Activated naive CD4-positive, alpha-beta T cell treated with anti-CD3 and anti-CD28 coated beads, Interleukin-2, amount 50 U/mL, for 16 hours (primary cell): ENCODE data around the gene IP6K1.
A peak's percentile ranks its signal among the peaks of the same experiment; 100 is the strongest.
"Not testable (repeated sequence)": the region's sequence is repeated elsewhere in the genome, so short reads cannot be mapped to it uniquely, and the experiment has no call there.

Experiments used
- DNase-seq: peaks from one replicate; pipeline ENCODE4 v3.0.0-alpha.2; 2020

Gene IP6K1

DNA sequence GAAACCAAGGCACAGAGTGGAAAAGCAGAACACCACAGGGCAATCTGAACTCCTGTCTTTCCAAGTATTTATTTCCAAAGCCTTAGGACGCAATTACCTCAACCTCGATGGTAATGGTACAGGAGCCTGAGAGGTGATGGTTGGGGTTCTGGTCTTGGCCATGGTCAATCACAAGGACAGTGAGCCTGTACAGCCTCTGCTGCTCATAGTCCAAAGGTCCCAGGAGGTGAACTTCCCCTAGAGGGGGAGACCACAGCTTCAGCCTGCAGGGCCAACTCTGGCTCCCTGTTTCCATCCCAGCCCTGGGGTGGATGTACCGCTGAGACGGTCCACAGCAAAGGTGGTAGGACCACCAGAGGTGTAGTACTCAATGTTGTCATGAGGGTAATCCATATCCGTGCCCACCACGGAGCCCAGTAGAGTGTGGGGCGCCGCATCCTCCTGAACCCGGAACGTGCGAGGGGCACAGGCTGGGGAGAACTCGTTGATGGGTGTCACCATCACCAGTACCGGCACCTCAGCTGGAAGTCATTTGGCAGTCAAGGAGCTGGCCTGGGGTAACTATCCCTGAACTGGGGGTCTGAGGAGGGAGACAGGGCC lies 7.2 kb upstream of the IP6K1 start:
- no peak for DNase-seq

DNA sequence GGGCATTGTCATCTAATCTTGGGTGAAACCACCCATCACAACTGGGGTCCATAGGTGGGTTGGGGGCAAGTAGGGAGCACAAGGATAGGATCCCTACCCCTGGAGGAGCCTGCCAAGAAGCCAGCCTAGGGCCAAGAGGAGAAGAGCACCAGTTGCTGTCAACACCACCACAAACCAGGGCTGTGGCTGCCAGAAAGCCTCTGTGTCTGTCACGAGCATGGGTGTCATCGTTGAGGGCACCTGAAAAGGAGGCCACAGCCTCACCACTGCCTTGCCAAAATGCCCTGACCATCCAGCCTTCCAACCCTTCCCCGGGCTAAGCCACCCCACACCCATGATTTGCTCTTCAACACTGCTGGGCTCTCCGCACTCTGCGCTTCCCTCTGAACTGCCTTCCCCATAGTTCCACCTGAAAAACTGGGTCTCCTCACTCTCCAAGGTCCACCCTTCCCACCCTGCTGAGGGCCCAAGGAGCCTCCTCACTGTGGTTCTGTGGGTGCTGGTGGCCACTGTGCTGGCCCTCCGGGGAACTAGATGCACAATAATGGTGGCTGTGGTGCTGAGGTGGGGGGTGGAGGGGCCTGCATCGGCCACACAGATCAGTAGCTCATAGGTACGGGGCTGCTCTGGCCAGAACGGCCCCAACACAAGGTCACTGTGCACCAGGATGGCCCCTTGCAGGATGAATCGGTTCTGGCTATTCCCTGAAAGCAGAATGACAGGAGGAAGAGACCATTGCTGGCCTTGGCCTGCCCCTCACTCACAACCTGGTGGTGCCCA lies 6.2 kb upstream of the IP6K1 start:
- no peak for DNase-seq

DNA sequence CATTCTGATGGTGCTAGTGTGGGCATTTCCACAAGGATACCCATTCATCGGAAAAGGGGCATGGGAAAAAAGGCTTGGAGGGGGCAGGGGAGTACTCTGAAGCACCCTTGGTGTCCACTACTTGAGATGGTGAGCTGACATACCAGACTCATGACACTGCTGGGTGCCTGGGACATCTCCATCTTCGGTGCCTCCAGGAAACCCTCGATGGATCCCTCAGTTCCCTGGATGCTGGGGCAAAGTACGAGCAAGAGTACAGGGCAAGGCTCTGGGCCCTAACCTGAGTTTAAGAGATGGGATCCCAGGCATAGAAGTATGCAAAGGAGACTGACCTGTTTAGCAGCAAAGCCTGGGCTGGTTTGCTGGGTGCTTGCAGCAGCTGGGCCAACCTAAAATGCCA lies 5.2 kb upstream of the IP6K1 start:
- DNase-seq, result no peak

DNA sequence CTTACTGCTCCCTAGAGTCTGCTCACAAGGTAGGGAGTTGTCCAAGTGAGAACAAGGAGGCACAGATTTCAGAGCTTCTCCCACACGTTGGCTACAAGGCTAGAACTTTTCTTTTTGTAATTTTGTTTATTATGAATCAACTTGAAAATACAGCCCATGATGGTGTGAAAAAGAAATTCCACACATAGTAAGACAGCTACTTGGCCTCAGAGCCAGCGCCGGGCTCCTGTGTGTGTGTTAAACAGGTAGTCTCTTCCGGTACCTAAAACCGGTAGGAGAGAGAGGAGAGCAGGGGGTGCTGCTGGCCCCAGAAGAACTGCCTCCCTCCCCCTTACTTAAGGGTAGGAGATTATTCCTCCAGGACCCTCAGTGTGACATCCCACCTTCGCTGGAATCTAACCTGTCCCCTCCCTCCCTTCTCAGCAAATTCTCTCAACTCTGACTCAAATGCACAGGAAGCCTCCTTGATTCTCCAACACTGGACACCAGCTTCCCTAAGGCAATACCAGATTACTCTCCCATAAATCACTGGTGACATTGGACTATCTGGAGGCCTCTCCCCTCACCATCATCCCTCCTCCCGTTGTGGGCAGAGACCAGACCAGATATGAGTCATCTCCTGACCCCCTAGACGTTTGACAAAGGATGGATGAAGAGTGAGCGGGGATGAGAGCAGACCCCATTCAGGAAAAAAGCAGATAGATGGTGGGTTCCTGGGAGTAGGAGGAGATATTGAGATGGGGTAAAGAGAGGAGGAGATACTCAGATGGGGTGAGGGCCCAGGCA lies 4.5 kb upstream of the IP6K1 start:
- DNase-seq, result no peak

DNA sequence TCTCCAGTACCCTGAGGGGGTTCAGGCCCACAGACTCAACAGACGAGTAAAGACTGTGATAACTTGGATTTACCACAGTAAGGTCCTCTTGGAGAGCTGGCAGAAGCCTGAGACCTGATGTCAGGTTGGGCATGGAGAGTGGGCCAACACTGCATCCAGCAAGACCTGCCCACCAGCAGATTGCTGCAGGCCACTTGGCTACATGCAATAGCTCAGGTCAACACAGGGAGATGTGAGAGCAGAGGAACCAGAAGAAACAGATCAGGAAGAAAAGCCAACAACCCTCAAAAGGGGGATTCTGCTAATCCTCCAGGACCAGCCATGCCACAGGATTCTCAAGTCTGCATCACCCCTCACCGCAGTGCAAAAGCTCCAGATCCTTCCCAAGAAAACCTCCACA lies 1.7 kb upstream of the IP6K1 start:
- no peak for DNase-seq

DNA sequence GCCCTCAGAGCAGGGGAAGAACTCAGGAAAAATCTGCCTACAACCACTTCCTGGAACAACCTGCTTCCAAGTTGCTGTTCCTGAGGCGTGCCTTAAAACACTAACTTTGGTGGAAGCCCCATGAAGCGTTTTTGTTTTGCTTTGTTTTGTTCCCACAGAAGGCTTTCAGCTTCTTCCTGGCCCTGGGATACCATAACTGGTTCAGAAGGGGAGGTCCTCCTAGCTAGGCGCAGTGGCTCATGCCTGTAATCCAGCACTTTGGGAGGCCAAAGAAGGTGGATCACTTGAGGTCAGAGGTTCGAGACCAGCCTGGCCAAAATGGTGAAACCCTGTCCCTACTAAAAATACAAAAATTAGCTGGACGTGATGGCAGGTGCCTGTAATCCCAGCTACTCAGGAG lies 1.2 kb upstream of the IP6K1 start:
- no peak for DNase-seq

DNA sequence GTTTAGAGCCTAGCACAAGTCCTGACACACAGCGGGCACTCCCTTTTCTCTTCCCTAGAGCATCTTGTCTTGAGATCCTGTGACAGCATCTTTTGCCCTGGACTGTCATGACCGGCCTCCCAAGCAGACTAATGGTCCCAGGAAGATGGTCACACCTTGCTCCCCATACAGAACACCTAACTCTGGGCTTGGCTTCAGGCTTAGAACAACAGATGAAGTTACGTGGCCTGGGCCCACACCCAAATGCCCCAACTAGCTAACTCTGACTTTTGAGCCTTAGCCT lies 781 bp upstream of the IP6K1 start:
- no peak for DNase-seq

DNA sequence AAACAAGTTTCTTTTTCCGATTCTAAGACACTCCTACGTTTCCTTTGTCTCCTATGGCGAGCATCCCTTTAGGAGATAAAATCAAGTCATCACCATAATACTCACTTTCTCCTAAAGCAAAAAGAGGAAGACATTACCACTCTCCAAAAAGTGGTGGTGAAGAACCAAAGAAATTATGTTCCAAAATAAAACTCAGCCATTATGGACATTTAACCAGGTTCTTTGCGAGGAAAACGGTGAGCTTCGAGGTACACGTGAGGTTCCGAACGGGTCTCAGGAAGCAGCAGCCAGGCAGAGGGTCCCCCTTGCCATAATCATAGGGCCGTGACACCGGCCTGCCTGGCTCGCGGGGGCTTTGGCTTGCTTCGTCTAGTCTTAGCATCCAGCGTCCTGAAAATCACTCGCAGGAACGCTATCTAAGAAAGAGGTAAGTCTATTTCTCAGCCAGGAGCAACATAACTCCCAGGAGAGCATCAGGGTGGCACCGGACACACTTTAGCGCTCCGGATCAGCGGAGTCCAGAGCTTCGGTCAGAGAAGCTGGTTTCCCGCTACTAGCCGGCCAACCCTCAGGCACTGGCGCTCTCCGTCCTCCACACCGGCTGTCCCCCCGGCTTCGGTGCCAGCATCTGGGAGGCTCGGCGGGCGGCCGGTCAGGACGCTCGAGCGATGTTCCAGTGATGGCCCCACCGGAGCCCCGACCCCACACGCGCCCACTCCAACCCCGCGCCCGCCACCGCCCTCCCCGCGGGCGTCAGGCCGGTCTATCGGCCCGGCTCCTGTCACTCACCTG lies 581 bp downstream of the IP6K1 start:
- peak; percentile 21 for DNase-seq

DNA sequence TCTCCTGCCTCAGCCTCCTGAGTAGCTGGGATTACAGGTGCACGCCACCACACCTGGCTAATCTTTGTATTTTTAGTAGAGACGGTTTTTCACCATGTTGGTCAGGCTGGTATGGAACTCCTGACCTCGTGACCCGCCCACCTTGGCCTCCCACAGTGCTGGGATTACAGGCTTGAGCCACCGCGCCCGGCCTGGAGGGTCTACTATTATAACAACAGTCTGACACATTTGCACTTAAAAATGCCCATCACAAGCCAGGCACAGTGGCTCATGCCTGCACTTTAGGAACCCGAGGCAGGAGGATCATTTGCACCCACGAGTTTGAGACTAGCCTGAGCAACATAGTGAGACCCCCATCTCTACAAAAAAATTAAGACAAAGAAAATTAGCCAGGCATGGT lies 4.1 kb downstream of the IP6K1 start:
- not testable (repeated sequence) for DNase-seq

DNA sequence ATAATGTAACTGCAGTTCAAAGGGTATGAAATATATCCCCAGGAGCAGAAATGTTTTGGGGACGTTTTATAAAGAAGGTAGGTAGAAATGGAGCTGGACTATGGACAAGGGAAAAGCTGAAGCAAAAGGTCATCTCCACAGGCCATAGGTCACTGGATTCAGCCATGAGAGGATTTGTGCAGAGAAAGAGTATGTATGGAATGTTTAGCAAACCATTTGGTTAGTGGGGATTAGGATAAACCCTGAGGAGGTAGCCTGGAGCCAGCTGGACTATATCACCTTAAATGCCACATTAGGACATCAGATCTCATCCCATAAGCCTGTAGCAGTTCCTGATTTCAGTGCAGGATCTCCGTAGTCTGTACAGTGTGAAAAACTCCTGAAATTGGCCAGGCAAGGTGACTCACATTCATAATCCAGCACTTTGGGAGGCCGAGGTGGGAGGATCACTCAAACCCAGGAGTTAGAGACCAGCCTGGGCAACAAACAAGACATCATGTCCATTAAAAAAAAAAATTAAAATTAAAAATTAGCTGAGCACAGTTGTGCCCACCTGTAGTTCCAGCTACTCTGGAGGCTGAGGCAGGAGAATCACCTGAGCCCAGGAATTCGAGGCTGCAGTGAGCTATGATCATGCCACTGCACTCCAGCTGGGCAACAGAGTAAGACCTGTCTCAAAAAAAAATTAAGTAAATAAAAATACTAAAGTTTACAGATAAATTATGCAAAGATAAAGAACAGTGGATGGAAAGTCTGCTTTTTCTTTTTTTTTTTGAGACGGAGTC lies 4.7 kb downstream of the IP6K1 start:
- DNase-seq, result no peak

DNA sequence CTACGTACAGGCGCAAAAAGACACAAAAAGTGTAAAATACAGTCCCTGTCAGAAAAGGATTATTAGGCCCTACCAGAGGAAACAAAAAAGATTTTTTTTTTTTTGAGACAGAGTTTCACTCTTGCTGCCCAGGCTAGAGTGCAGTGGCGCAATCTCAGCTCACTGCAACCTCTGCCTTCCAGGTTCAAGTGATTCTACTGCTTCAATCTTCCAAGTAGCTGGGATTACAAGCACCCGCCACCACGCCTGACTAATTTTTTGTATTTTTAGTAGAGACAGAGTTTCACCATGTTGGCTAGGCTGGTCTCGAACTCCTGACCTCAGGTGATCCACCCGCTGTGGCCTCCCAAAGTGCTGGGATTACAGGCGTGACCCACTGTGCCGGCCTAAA lies 5.4 kb downstream of the IP6K1 start:
- not testable (repeated sequence) for DNase-seq

DNA sequence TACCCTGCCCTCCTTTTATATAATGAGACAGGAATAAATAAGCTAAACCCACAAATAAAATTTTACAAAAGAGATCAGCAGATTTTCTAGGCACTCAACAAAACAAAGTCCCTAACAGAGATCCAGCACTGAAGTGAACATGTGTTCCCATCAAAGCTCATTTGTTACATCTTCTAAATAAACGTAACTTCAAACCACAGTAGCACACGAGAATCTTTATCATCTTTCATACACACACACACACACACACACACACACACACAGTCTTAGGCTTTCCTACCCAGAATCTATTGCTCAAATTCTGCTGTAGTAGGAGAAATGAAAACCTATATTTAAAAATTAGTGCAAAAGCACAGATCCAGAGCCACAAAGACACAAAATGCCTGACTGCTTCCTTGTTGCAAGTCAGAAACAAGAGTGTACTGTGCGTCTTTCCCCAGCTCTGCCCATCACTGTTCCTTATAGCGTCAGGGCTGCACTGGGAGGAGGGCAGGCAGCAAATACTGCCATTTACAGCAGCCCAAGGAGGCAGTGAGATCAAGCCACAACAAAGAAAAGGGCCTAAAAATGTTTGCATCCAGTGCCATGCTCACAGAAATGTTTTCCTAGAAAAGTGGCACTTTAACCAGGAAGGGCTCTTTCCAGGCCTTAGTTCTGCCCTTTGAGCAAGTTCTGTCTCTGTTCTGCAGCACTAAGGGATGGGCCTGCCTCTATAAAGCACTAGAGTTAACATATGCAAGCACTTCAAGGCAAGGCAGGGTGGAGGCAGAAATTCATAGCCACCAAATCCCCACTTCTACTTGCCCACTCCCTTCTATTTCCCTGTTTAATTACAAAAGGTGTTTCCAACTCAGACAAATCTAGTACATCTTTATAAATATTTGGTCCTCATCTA lies 6.0 kb downstream of the IP6K1 start:
- no peak for DNase-seq

DNA sequence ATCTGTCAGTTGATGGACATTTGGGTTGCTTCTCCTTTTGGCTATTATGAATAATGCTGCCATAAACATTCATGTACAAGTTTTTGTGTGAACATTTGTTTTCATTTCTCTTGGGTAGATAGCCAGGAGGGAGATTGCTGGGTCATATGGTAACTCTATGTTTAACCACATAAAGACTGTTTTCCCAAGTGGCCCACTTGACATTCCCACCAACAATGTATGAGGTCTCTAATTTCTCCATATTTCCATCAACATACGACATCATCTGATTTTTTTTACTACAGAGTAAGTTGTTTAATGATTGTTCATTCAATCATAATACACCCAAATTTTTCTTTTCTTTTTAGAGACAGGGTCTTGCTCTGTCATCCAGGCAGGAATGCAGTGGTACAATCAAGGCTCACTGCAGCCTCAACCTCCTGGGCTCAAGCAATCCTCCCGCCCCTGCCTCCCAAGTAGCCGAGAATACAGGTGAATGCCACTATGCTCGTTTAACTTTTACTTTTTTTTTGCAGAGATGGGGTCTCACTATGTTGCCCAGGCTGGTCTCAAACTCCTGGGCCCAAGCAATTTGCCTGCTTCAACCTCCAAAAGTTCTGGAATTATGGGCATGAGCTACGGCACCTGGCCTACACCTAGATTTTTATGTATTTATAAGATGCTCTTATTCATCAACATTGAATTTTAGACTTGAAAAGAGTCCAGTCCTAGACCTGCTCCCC lies 6.8 kb downstream of the IP6K1 start:
- no peak for DNase-seq

DNA sequence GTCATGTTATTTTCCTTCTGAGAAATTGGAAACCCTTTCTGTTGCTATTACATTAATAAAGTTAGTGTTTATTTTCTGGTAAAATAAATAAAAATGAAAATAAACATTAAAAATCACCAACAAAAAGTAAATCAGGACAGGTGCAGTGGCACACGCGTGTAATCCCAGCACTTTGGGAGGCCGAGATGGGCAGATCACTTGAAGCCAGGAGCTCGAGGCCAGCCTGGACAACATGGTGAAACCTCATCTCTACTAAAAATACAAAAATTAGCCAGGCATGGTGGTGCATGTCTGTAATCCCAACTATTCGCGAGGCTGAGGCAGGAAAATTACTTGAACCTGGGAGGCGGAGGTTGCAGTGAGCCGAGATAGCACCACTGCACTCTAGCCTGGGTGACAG lies 10.2 kb downstream of the IP6K1 start:
- not testable (repeated sequence) for DNase-seq

DNA sequence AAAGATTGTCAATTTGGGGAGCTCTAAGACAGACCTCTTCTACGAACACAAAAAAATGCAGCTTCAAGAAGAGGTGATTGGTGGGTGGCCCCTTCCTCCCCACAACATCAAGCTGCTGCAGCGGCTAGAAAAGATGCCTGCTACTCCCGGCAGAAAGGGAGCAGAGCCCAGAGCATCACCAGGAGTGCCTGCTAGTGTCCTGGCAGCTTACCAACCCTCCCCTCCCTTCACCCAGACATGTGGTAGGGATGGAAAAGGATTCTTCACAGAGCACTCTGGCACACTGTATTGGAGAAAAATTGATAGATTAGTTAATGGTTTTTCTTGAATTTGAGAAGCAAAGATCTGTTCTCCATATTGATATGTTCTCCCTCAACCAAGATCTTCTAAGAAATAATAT lies 10.8 kb downstream of the IP6K1 start:
- no peak for DNase-seq

DNA sequence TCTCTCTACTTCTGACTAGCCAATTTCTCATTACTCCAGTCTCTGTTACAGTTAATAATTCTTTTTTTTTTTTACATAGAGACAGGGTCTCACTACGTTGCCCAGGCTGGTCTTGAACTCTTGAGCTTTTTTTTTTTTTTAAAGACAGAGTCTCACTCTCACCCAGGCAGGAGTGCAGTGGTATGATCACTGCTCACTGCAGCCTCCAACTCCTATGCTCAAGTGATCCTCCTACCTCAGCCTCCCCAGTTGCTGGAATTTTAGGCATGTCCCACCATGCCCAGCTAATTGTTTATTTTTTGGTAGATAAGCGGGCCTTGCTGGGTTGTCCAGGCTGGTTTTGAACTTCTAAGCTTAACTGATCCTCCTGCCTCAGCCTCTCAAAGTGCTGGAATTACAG lies 13.6 kb downstream of the IP6K1 start:
- DNase-seq, result no peak

DNA sequence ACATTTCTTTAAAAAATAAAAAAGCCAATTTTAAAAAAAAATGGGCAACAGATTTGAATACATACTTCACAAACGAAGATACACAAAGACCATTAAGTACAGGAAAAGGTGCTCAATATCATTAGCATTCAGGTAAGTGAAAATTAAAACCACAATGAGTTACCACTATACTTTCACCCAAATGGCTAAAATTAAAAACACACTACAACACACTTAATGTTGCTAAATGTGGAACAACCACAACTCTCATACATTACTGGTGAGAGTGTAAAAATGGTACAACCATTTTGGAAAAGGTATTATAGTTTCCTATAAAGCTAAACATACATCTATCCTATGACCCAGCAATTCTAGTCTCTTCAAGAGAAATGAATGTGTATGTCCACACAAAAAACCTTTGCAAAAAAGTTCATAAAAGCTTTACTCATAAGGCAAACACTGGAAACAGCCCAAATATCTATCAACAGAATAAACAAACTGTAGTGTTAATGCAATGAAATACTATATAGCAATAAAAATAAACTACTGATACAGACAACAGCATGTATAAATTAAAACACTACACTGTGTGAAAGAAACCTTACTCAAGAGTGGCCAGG lies 14.9 kb downstream of the IP6K1 start:
- DNase-seq, result no peak

DNA sequence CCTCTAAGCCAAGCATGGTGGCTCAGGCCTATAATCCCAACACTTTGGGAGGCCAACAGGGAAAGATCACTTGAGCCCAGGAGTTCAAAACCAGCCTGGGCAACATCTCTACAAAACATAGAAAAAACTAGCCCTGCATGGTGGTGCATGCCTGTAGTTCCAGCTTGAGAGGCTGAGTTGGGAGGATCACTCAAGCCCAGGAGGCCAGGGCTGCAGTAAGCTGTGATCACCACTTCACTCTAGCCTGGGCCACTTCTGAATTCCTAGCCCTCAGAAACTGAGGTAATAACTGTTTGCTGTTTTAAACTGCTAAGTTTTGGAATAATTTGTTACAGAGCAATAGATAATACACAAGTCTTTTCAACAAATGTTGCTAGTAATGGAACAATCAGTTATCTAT lies 16.4 kb downstream of the IP6K1 start:
- no peak for DNase-seq

DNA sequence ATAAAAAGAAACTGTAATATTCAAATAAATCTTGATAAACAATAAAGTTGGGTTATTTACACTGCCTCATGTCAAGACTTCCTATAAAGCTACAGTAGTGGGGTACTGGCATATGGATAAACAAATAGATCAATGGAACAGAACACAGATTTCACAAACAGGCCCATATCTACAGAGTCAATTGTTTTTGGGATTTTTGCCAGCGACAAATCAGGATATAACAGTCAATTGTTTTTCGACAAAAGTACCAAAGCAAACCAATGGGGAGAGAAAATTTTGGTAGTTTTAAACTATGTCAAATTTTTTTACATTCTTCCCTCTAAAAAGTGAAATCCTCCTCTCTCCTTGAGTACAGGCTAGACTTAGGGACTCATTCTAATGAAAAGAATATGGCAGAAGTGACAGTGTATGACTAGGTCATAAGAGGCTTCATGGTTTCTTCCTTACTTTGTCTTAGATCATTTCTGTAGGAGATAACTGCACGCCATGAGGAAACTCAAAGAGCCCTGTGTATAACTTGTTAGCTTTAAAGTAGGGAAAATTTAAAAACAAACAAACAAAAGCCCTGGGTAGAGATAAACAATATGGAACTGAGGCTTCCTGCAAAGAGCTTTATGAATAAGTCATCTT lies 16.9 kb downstream of the IP6K1 start:
- DNase-seq, result no peak

DNA sequence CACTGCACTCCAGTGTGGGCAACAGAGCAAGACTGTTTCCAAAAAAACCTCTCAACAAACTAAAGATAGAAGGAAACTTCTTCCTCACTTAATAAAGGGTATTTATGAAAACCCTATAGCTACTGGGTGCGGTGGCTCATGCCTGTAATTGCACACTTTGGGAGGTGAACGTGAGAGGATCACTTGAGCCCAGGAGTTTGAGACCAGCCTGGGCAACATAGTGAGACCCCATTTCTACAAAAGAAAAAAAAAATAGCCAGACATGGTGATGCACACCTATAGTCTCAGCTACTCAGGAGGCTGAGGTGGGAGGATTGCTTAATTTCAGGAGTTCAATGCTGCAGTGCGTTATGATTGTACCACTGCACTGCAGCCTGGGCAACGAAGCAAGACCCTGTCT lies 22.4 kb downstream of the IP6K1 start:
- no peak for DNase-seq
